Left cardiac atrium (tissue), 4 donors: ENCODE measurements around the gene SPTBN4. TPM values are rescaled to one million over a fixed set of nuclear protein-coding genes. Genes with fewer than 3 reads are reported as not detected.

Experiments
- ATAC-seq, 2 donors: fragments of 200-7000 bp; cut with Tn5 transposase; one replicate each; pipeline ENCODE4 v1.9.1; 2020; ENCODE audit warnings: mild to moderate bottlenecking in 2 of 2, moderate library complexity in 2 of 2
- DNase-seq: peaks from one replicate; pipeline ENCODE4 v3.0.0-alpha.2; 2020
- intact Hi-C, 2 donors: fragments of 100-400 bp; cut with DNase I; formaldehyde crosslinking; loops; one replicate each; pipeline versions ENCODE4 v1.14.1 to v1.15.1; 2022 to 2023
- total RNA-seq, 2 donors: library from RNA; stranded (reverse); fragmentation: NEBNext Ultra II Directional; extraction: Animal tissue kit (Norgen Biotek cat#: 25700); gene quantifications; one replicate each; pipeline ENCODE4 v1.2.1, GENCODE V29; 2021
- donor health status: DM: no; HTN: yes; CAD: no.
- donor health status: DM: no; HTN: yes; CAD: no; lungs with severe emphysema.
- donor health status: DM: yes; HTN: yes; CAD: no.
- donor health status: Dilated cardiomyopathy.

The SPTBN4 gene
- total RNA-seq, 2 donors from 2014 or later = 3.4 to 4.8 TPM

- DNase-seq (peak; percentile 70), ATAC-seq (peak in 1 of 2 donors; percentile 0)
- intact Hi-C loops = loop anchor here in 1 of 2 donors (5.0 kb wide), 1 partner anchor 134 kb away; the partner anchor contains the start of genes BLVRB and SPTBN4
These were observed 134.6 kb downstream of the SPTBN4 start, which contains the start of gene LTBP4 for GRCh38 chr19:40601134-40601974. Gene LTBP4, plus strand, starts transcription at chr19:40601369. Its CDS starts 19 bp downstream, at chr19:40601388.

GRCh38 chr19:40603071-40603388, 136.2 kb downstream of the SPTBN4 start:
- ATAC-seq (no peak), DNase-seq (no peak)
- intact Hi-C loops = loop anchor here in 1 of 2 donors (5.0 kb wide), 1 partner anchor 136 kb away; the partner anchor contains the start of genes BLVRB and SPTBN4

- intact Hi-C loops = loop anchor here in 1 of 2 donors (5.0 kb wide), 1 partner anchor 136 kb away; the partner anchor contains the start of genes BLVRB and SPTBN4
- ATAC-seq = peak; percentile 79 to 80
These were observed 136.8 kb downstream of the SPTBN4 start for GRCh38 chr19:40603389-40604170.

GRCh38 chr19:40604171-40604646, 137.4 kb downstream of the SPTBN4 start:
- intact Hi-C loops = loop anchor here in 1 of 2 donors (5.0 kb wide), 1 partner anchor 137 kb away; the partner anchor contains the start of genes BLVRB and SPTBN4
- DNase-seq (no peak), ATAC-seq (no peak)

More at GRCh38 chr19:40603389-40604170, 136.8 kb downstream of the SPTBN4 start:
- peak; percentile 98 for DNase-seq

GRCh38 chr19:40604647-40605215, 137.9 kb downstream of the SPTBN4 start:
- DNase-seq (peak; percentile 50), ATAC-seq (no peak)
- intact Hi-C loops = loop anchor here in 1 of 2 donors (5.0 kb wide), 1 partner anchor 137 kb away; the partner anchor contains the start of genes BLVRB and SPTBN4

- DNase-seq (peak; percentile 79), ATAC-seq (peak; percentile 13 to 34)
- intact Hi-C loops = no loop called here
These were observed 138.6 kb downstream of the SPTBN4 start for GRCh38 chr19:40605216-40605971.

- no peak for DNase-seq
- intact Hi-C loops = no loop called here
- ATAC-seq = no peak
These were observed 140.8 kb downstream of the SPTBN4 start for GRCh38 chr19:40607311-40608239.

- ATAC-seq (no peak), DNase-seq (no peak)
- intact Hi-C loops = no loop called here
These were observed 141.4 kb downstream of the SPTBN4 start for GRCh38 chr19:40608240-40608621.

- ATAC-seq = no peak
- intact Hi-C loops = no loop called here
These were observed 142.2 kb downstream of the SPTBN4 start for GRCh38 chr19:40608957-40609356.

GRCh38 chr19:40609561-40610395, 143.0 kb downstream of the SPTBN4 start:
- intact Hi-C loops = no loop called here
- DNase-seq = peak; percentile 92

More at GRCh38 chr19:40608957-40609356, 142.2 kb downstream of the SPTBN4 start:
- no peak for DNase-seq

GRCh38 chr19:40610396-40611064, 143.7 kb downstream of the SPTBN4 start:
- peak; percentile 64 for DNase-seq
- ATAC-seq = peak in 1 of 2 donors; percentile 0
- intact Hi-C loops = no loop called here

More at GRCh38 chr19:40609561-40610395, 143.0 kb downstream of the SPTBN4 start:
- ATAC-seq = peak; percentile 40 to 66

- DNase-seq (no peak), ATAC-seq (no peak)
- intact Hi-C loops = no loop called here
These were observed 144.3 kb downstream of the SPTBN4 start for GRCh38 chr19:40611096-40611495.

GRCh38 chr19:40611900-40612698, 145.3 kb downstream of the SPTBN4 start:
- no peak for ATAC-seq
- intact Hi-C loops = no loop called here
- DNase-seq = no peak

- DNase-seq (peak; percentile 78), ATAC-seq (peak in 1 of 2 donors; percentile 31)
- intact Hi-C loops = no loop called here
These were observed 146.3 kb downstream of the SPTBN4 start for GRCh38 chr19:40612831-40613689.
